GM23338 (cell line): ENCODE results near the gene CCDC24. TPM values are rescaled to one million over a fixed set of nuclear protein-coding genes. Genes with fewer than 3 reads are reported as not detected.

ENCODE experiments used
- ATAC-seq: fragments of 200-7000 bp; cut with Tn5 transposase; 3 replicates; pipeline ENCODE4 v1.9.1; 2020
- DNase-seq: peaks from one replicate; pipeline ENCODE4 v3.0.0-alpha.2; 2015; ENCODE audit warnings: low spot score
- H2AFZ ChIP-seq: fragments of 200-600 bp; sonication (generic); 2 replicates; pipeline ENCODE4 v1.8.0; 2016; ENCODE audit warnings: antibody characterized with exemption, mild to moderate bottlenecking, moderate library complexity
- H3F3A ChIP-seq: fragments of 200-600 bp; sonication (generic); replicated peaks from 2 replicates; pipeline ENCODE4 v1.8.0; 2017; ENCODE audit warnings: antibody characterized with exemption, mixed run types, low read depth
- H3K27ac ChIP-seq: fragments of 200-600 bp; sonication (generic); 2 replicates; pipeline ENCODE4 v1.6.1; 2016; ENCODE audit warnings: low read depth
- H3K27me3 ChIP-seq: fragments of 200-600 bp; sonication (generic); 2 replicates; pipeline ENCODE4 v1.8.0; 2016; ENCODE audit warnings: mild to moderate bottlenecking, mixed run types, moderate library complexity; ENCODE audit not compliant: insufficient read depth
- H3K36me3 ChIP-seq: fragments of 200-600 bp; sonication (generic); 2 replicates; pipeline ENCODE4 v1.8.0; 2016; ENCODE audit warnings: mild to moderate bottlenecking; ENCODE audit not compliant: insufficient read depth
- H3K4me1 ChIP-seq: fragments of 200-600 bp; sonication (generic); 2 replicates; pipeline ENCODE4 v1.8.0; 2016; ENCODE audit warnings: mild to moderate bottlenecking, moderate library complexity; ENCODE audit not compliant: insufficient read depth
- H3K4me2 ChIP-seq: fragments of 200-600 bp; sonication (generic); 2 replicates; pipeline ENCODE4 v1.7.1; 2017; ENCODE audit warnings: mixed run types
- H3K4me3 ChIP-seq: fragments of 200-600 bp; sonication (generic); 2 replicates; pipeline ENCODE4 v1.6.1; 2016; ENCODE audit warnings: mixed run types
- H3K79me2 ChIP-seq: fragments of 200-600 bp; sonication (generic); replicated peaks from 2 replicates; pipeline ENCODE4 v1.8.0; 2017; ENCODE audit warnings: mild to moderate bottlenecking; ENCODE audit not compliant: insufficient read depth
- H3K9me2 ChIP-seq: fragments of 200-600 bp; sonication (generic); 2 replicates; pipeline ENCODE4 v1.8.0; 2017; ENCODE audit not compliant: insufficient read depth
- H4K20me1 ChIP-seq: fragments of 200-600 bp; sonication (generic); replicated peaks from 2 replicates; pipeline ENCODE4 v1.8.0; 2017; ENCODE audit warnings: mild to moderate bottlenecking; ENCODE audit not compliant: insufficient read depth
- H3K27ac Mint-ChIP-seq: 2 replicates; pipeline ENCODE4 v1.8.0; 2020; ENCODE audit warnings: inconsistent platforms, mild to moderate bottlenecking, moderate library complexity, mixed read lengths
- H3K27me3 Mint-ChIP-seq: 3 replicates; pipeline ENCODE4 v1.8.0; 2022; ENCODE audit warnings: low read depth, mild to moderate bottlenecking, moderate library complexity, mixed read lengths, inconsistent platforms; ENCODE audit not compliant: insufficient read depth, poor library complexity
- H3K36me3 Mint-ChIP-seq: 3 replicates; pipeline ENCODE4 v1.8.0; 2021; ENCODE audit warnings: low read depth, mild to moderate bottlenecking, inconsistent platforms, moderate library complexity, mixed read lengths
- H3K4me1 Mint-ChIP-seq: 3 replicates; pipeline ENCODE4 v1.8.0; 2020; ENCODE audit warnings: mild to moderate bottlenecking, inconsistent platforms, mixed read lengths
- H3K4me3 Mint-ChIP-seq: 3 replicates; pipeline ENCODE4 v1.8.0; 2021; ENCODE audit warnings: moderate library complexity, mild to moderate bottlenecking, inconsistent platforms, mixed read lengths
- H3K9me3 Mint-ChIP-seq: 3 replicates; pipeline ENCODE4 v1.8.0; 2020; ENCODE audit warnings: moderate library complexity, mild to moderate bottlenecking, inconsistent platforms, mixed read lengths
- CREB1 ChIP-seq: fragments of 250-450 bp; sonication (Bioruptor Pico); IDR thresholded peaks from 2 replicates; pipeline ENCODE4 v1.5.0; 2020; ENCODE audit warnings: low read depth, mild to moderate bottlenecking, moderate library complexity
- CTCF ChIP-seq, 2 experiments: fragments of 200-600 bp in 1 of 2; sonication (generic) in 1 of 2; conservative IDR thresholded peaks; 2 replicates each; pipeline versions ENCODE4 v1.5.1 to v1.6.1; 2016 to 2017; ENCODE audit warnings: antibody characterized with exemption in 2 of 2, low read depth in 2 of 2, mild to moderate bottlenecking in 2 of 2, moderate library complexity in 1 of 2
- EZH2 ChIP-seq: fragments of 200-600 bp; sonication (generic); IDR thresholded peaks from one replicate; pipeline ENCODE4 v1.8.0; 2017; ENCODE audit warnings: antibody characterized with exemption, mild to moderate bottlenecking, low read depth; ENCODE audit not compliant: unreplicated experiment
- EZH2phosphoT487 ChIP-seq: fragments of 200-600 bp; sonication (generic); IDR thresholded peaks from one replicate; pipeline ENCODE4 v1.8.1; 2018; ENCODE audit warnings: antibody characterized with exemption; ENCODE audit not compliant: unreplicated experiment
- POLR2AphosphoS5 ChIP-seq: IDR thresholded peaks from 2 replicates; pipeline ENCODE4 v1.6.1; 2016; ENCODE audit warnings: antibody characterized with exemption, low read depth
- REST ChIP-seq: IDR thresholded peaks from one replicate; pipeline ENCODE4 v1.6.1; 2018; ENCODE audit warnings: antibody characterized with exemption; ENCODE audit not compliant: unreplicated experiment
- STAT1 ChIP-seq: IDR thresholded peaks from one replicate; pipeline ENCODE4 v1.6.1; 2016; ENCODE audit warnings: antibody characterized with exemption; ENCODE audit not compliant: unreplicated experiment
- ZNF114 ChIP-seq: fragments of 250-450 bp; sonication (Bioruptor Pico); IDR thresholded peaks from 2 replicates; pipeline ENCODE4 v1.5.0; 2020; ENCODE audit warnings: mild to moderate bottlenecking, moderate library complexity
- ZNF331 ChIP-seq: fragments of 250-450 bp; sonication (Bioruptor Pico); IDR thresholded peaks from 2 replicates; pipeline ENCODE4 v1.5.0; 2020; ENCODE audit warnings: low read depth, mild to moderate bottlenecking, moderate library complexity
- polyA plus RNA-seq: library from polyadenylated mRNA; unstranded; fragments of >200 nt; fragmentation: Nextera tagmentation; extraction: Ambion mirVana; gene quantifications from 2 replicates; pipeline ENCODE4 v1.2.1, GENCODE V29; 2016
- total RNA-seq: library from RNA; depleted of rRNA; stranded (reverse); fragments of >200 nt; shearing (Covaris generic); gene quantifications from 2 replicates; pipeline ENCODE4 v1.2.3, GENCODE V29; 2014

Gene CCDC24
- total and polyA plus RNA-seq, 2 experiments from 2014 or later = 8.3 to 17.2 TPM

- Histone ChIP-seq H3K4me3 (no peak overlapping the region), H3F3A (no peaks in the 10 kb centered on the region; the same call in 1 of the 2 replicates), H2AFZ (no peak overlapping the region), H3K36me3 (no peaks in the 10 kb centered on the region), H3K79me2 (peaks cover 9% of the 10 kb centered on the region), H4K20me1 (peaks cover 3% of the 10 kb centered on the region; the same call in 1 of the 2 replicates), H3K9me2 (no peaks in the 10 kb centered on the region), H3K4me1 (peaks cover 11% of the 10 kb centered on the region; the same call in 1 of the 2 replicates), H3K4me2 (no peak overlapping the region), H3K27me3 (no peaks in the 10 kb centered on the region), H3K27ac (no peak overlapping the region)
- ATAC-seq (peak; percentile 33), DNase-seq (peak; percentile 88)
- no peak overlapping the region for H3K27ac Mint-ChIP-seq
- peaks cover 9% of the 10 kb centered on the region for H3K4me1 Mint-ChIP-seq
- TF ChIP-seq REST (peak; percentile 92), CTCF (conservative IDR thresholded peaks at IDR 0.05; ENCODE audit: low read depth in 2 of 2) (no peak), EZH2 (no peak), POLR2AphosphoS5 (no peak), EZH2phosphoT487 (no peak), CREB1 (no peak), ZNF331 (CRISPR knock-in tag) (no peak)
- peaks cover 5% of the 10 kb centered on the region for H3K27me3 Mint-ChIP-seq
- peak overlapping the region; percentile 25; the same call in 2 of the 3 replicates for H3K4me3 Mint-ChIP-seq
- H3K9me3 Mint-ChIP-seq = no peaks in the 10 kb centered on the region
- peaks cover 31% of the 10 kb centered on the region for H3K36me3 Mint-ChIP-seq
Observed at GRCh38 chr1:43968348-43968948, 23.0 kb upstream of the CCDC24 start.

- Mint-ChIP-seq H3K9me3 (no peaks in the 10 kb centered on the region), H3K27me3 (peaks cover 7% of the 10 kb centered on the region), H3K4me1 (peaks cover 18% of the 10 kb centered on the region), H3K36me3 (peaks cover 39% of the 10 kb centered on the region), H3K4me3 (peak overlapping the region; percentile 99), H3K27ac (no peak overlapping the region)
- Histone ChIP-seq H2AFZ (peak overlapping the region; percentile 75; the same call in 1 of the 2 replicates), H3K27ac (no peak overlapping the region), H3K36me3 (no peaks in the 10 kb centered on the region), H3K4me3 (peak overlapping the region; percentile 60), H3K27me3 (no peaks in the 10 kb centered on the region), H3F3A (no peaks in the 10 kb centered on the region; the same call in 1 of the 2 replicates), H3K4me1 (peaks cover 18% of the 10 kb centered on the region), H3K79me2 (peaks cover 9% of the 10 kb centered on the region), H4K20me1 (peaks cover 3% of the 10 kb centered on the region; the same call in 1 of the 2 replicates), H3K4me2 (peak overlapping the region; percentile 82), H3K9me2 (no peaks in the 10 kb centered on the region)
- peak; percentile 2 for ATAC-seq
- TF ChIP-seq ZNF114 (CRISPR knock-in tag) (no peak), REST (no peak), ZNF331 (CRISPR knock-in tag) (no peak), POLR2AphosphoS5 (no peak), EZH2phosphoT487 (no peak), EZH2 (no peak), STAT1 (no peak)
- no peak for DNase-seq
Observed at GRCh38 chr1:43969416-43969745, 22.0 kb upstream of the CCDC24 start.
